Uterus (tissue), 4 donors: ENCODE results near the gene KRT73. TPM values are rescaled to one million over a fixed set of nuclear protein-coding genes. Genes with fewer than 3 reads are reported as not detected.

Experiments
- DNase-seq, 2 donors: peaks; one replicate each; pipeline ENCODE4 v3.0.0-alpha.2; 2019 to 2020
- H3K27ac ChIP-seq, 2 donors: fragments of 200-600 bp; sonication (generic); 1 replicate in 1 of 2; 2 replicates in 1 of 2; pipeline ENCODE4 v1.5.1; 2016 to 2018
- H3K27me3 ChIP-seq, 2 donors: fragments of 200-600 bp; sonication (generic); one replicate each; pipeline ENCODE4 v1.5.1; 2018 to 2019; ENCODE audit warnings: control low read depth in 1 of 2
- H3K36me3 ChIP-seq, 2 donors: fragments of 200-600 bp; sonication (generic); one replicate each; pipeline ENCODE4 v1.5.1; 2019; ENCODE audit warnings: control low read depth in 1 of 2
- H3K4me1 ChIP-seq, 2 donors: fragments of 200-600 bp; sonication (generic); one replicate each; pipeline ENCODE4 v1.5.1; 2018 to 2019; ENCODE audit warnings: control low read depth in 1 of 2
- H3K4me3 ChIP-seq, 2 donors: fragments of 200-600 bp; sonication (generic); 1 replicate in 1 of 2; 2 replicates in 1 of 2; pipeline ENCODE4 v1.5.1; 2018 to 2019; ENCODE audit warnings: mild to moderate bottlenecking in 1 of 2
- H3K9me3 ChIP-seq, 2 donors: fragments of 200-600 bp; sonication (generic); one replicate each; pipeline ENCODE4 v1.5.1; 2019; ENCODE audit warnings: control low read depth in 1 of 2
- CTCF ChIP-seq, 4 experiments: fragments of 200-600 bp in 2 of 4; fragments of 450-650 bp in 2 of 4; sonication (generic) in 2 of 4; IDR thresholded peaks; one replicate each; pipeline ENCODE4 v1.5.1; 2016 to 2019; ENCODE audit warnings: antibody characterized with exemption in 4 of 4, mild to moderate bottlenecking in 2 of 4, moderate library complexity in 1 of 4
- POLR2A ChIP-seq, 2 donors: fragments of 450-650 bp; IDR thresholded peaks; one replicate each; pipeline ENCODE4 v1.6.1; 2016; ENCODE audit warnings: antibody characterized with exemption in 2 of 2, mild to moderate bottlenecking in 1 of 2, moderate library complexity in 1 of 2
- intact Hi-C: fragments of 100-400 bp; cut with DNase I; formaldehyde crosslinking; loops from one replicate; pipeline ENCODE4 v1.15.1; 2023; ENCODE audit warnings: low total_unique reads
- total RNA-seq, 4 donors: library from RNA; depleted of rRNA in 3 of 4; stranded (reverse); fragments of >200 nt in 3 of 4; gene quantifications; one replicate each; pipeline versions ENCODE4 v1.1.0 to v1.2.4, GENCODE V29; 2014 to 2023
- donor health status: DM: yes; HTN: yes; CAD: no.

The KRT73 gene
- total RNA-seq, 4 donors from 2014 or later = not detected

- Histone ChIP-seq H3K27ac (no peak overlapping the region), H3K4me3 (no peak overlapping the region), H3K9me3 (no peaks in the 10 kb centered on the region), H3K27me3 (no peaks in the 10 kb centered on the region), H3K36me3 (no peaks in the 10 kb centered on the region), H3K4me1 (no peaks in the 10 kb centered on the region)
- TF ChIP-seq CTCF (IDR thresholded peaks at IDR 0.05) = no peak
- TF ChIP-seq POLR2A (IDR thresholded peaks at IDR 0.05) = no peak
- DNase-seq = no peak
- intact Hi-C loops = no loop called here
These were observed 1.5 kb downstream of the KRT73 start for GRCh38 chr12:52616680-52617402.

DNA sequence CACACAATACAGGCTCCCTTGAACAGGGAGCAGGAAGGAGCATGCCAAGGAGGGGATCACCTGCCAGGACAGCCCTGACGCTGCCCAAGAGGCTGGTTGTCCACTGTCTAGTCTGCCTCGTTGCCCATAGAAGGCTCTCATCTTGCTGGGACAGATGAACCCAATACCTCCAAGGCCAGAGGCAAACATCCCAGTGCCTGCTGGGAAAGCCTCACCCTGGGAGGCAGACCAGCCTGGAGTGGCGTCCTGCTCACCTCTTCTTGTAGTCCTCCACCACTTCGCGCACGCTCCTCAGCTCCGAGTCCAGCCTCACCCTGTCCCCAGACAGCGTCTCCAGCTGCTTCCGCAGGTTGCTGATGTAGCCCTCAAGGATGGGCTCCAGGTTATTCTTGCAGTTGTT is 2.4 kb downstream of the KRT73 start:
- no peaks in the 10 kb centered on the region for H3K9me3 ChIP-seq
- TF ChIP-seq CTCF (IDR thresholded peaks at IDR 0.05) = no peak
- no peak for TF ChIP-seq POLR2A (IDR thresholded peaks at IDR 0.05)
- no peaks in the 10 kb centered on the region for H3K27me3 ChIP-seq
- no peaks in the 10 kb centered on the region for H3K4me1 ChIP-seq
- no peak for DNase-seq
- no peaks in the 10 kb centered on the region for H3K36me3 ChIP-seq
- no peak overlapping the region for H3K27ac ChIP-seq
- no peak overlapping the region for H3K4me3 ChIP-seq
- intact Hi-C loops = no loop called here

- intact Hi-C loops = no loop called here
- TF ChIP-seq POLR2A (IDR thresholded peaks at IDR 0.05) (no peak), CTCF (IDR thresholded peaks at IDR 0.05) (no peak)
- H3K27ac ChIP-seq = no peak overlapping the region
- H3K9me3 ChIP-seq = no peaks in the 10 kb centered on the region
- DNase-seq = no peak
- H3K4me3 ChIP-seq = no peak overlapping the region
- no peaks in the 10 kb centered on the region for H3K27me3 ChIP-seq
- no peaks in the 10 kb centered on the region for H3K4me1 ChIP-seq
- H3K36me3 ChIP-seq = no peaks in the 10 kb centered on the region
These were observed 3.0 kb downstream of the KRT73 start for GRCh38 chr12:52615208-52615868.

DNA sequence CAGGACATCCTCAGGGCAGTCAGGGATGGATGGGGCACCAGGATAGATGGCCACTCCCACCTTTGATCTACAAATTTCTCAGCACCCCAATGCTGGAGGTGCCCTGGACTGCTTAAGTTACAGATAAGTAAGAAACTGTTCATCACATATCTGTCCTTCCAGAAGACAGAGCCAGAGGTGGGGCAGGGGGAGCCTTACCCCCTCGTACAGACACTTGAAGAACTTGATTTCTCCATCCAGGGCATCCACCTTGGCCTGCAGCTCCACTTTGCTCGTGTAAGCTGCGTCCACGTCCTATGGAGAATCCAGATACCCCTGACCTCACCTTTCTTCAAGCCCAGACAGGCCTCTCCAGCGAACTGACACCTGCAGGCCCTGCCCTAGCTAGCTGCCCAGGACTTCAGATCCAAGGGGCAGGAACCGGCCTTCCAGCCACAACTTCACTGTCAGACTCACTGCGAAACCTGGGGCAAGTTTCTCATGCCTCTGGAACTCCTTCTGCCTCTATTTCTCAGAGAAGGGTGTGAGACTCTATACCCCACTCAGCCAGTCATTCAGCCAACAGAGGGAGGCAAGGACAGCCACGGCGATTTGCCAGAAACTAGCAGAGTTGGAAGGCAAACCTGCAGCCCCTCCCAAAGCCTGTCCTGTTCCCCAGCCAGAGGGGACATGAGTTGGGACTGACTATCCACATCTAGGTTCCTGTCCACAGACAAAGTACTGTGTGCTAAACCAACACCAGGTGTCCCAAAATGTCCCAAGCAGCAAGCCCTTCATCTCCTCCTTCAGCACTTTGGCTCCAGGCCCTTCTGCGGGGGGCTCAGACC is 3.8 kb downstream of the KRT73 start:
- Histone ChIP-seq H3K27me3 (no peaks in the 10 kb centered on the region), H3K4me1 (no peaks in the 10 kb centered on the region), H3K27ac (no peak overlapping the region), H3K4me3 (no peak overlapping the region), H3K36me3 (no peaks in the 10 kb centered on the region), H3K9me3 (no peaks in the 10 kb centered on the region)
- no peak for TF ChIP-seq CTCF (IDR thresholded peaks at IDR 0.05)
- no peak for TF ChIP-seq POLR2A (IDR thresholded peaks at IDR 0.05)
- DNase-seq = no peak
- intact Hi-C loops = no loop called here
